Kidney (tissue), 14 donors: ENCODE results near the gene ARMC10. TPM values are rescaled to one million over a fixed set of nuclear protein-coding genes. Genes with fewer than 3 reads are reported as not detected.

ENCODE experiments used
- DNase-seq, 5 donors: peaks; one replicate each; pipeline ENCODE4 v3.0.0-alpha.2; 2013 to 2020
- FAIRE-seq: peaks from 2 replicates; lab custom pipeline; 2012; peaks lifted over from hg19 to GRCh38; lab: Jason Lieb, UNC
- H3K27ac ChIP-seq, 2 donors: one replicate each; pipeline ENCODE4 v1.7.0; 2013; ENCODE audit warnings: low read depth in 2 of 2, low read length in 2 of 2, inconsistent platforms in 1 of 2
- H3K27me3 ChIP-seq: one replicate; pipeline ENCODE4 v1.7.1; 2013; ENCODE audit warnings: low read length, inconsistent platforms; ENCODE audit not compliant: control insufficient read depth, insufficient read depth
- H3K36me3 ChIP-seq, 3 donors: one replicate each; pipeline versions ENCODE4 v1.7.0 to v1.7.1; 2013; ENCODE audit warnings: low read length in 3 of 3, control low read depth in 1 of 3, inconsistent platforms in 1 of 3; ENCODE audit not compliant: insufficient read depth in 3 of 3, control insufficient read depth in 2 of 3
- H3K4me1 ChIP-seq, 3 donors: one replicate each; pipeline versions ENCODE4 v1.7.0 to v1.7.1; 2013; ENCODE audit warnings: low read length in 3 of 3, inconsistent platforms in 1 of 3, low read depth in 1 of 3; ENCODE audit not compliant: control insufficient read depth in 2 of 3, insufficient read depth in 2 of 3
- H3K4me3 ChIP-seq, 3 donors: one replicate each; pipeline versions ENCODE4 v1.7.0 to v1.8.1; 2013; ENCODE audit warnings: low read length in 3 of 3, control low read depth in 1 of 3, inconsistent platforms in 1 of 3
- H3K9ac ChIP-seq, 3 donors: one replicate each; pipeline versions ENCODE4 v1.7.0 to v1.7.1; 2013; ENCODE audit warnings: low read length in 3 of 3, control low read depth in 1 of 3, inconsistent platforms in 1 of 3
- H3K9me3 ChIP-seq, 3 donors: one replicate each; pipeline versions ENCODE4 v1.7.0 to v1.7.1; 2013; ENCODE audit warnings: low read length in 3 of 3, control low read depth in 1 of 3, inconsistent platforms in 1 of 3; ENCODE audit not compliant: control insufficient read depth in 2 of 3, insufficient read depth in 1 of 3
- intact Hi-C: fragments of 100-400 bp; cut with DNase I; formaldehyde crosslinking; loops from one replicate; pipeline ENCODE4 v1.11.1; 2022
- polyA plus RNA-seq: library from polyadenylated mRNA; stranded (reverse); fragments of 350-450 nt; fragmentation: Illumina TruSeq; extraction: RNeasy Lipid Tissue Mini Kit (QIAGEN cat#74804); gene quantifications from one replicate; pipeline ENCODE4 v1.2.3, GENCODE V29; 2014; ENCODE audit warnings: low read depth, low replicate concordance; ENCODE audit not compliant: insufficient read depth
- total RNA-seq: library from RNA; stranded (reverse); fragmentation: NEBNext Ultra II Directional; extraction: Animal tissue kit (Norgen Biotek cat#: 25700); gene quantifications from one replicate; pipeline ENCODE4 v1.2.1, GENCODE V29; 2021
- TF ChIP-seq, protein P1 (sequence below): IDR thresholded peaks from 3 replicates; pipeline ENCODE4 v1.5.1; 2012; ENCODE audit warnings: mild to moderate bottlenecking, moderate library complexity, borderline replicate concordance; ENCODE audit not compliant: insufficient read depth; ENCODE audit errors: extremely low read depth
- donor health status: control.
- donor health status: control.
- donor health status: control.
- donor health status: control.
- donor health status: control.
- donor health status: DM: yes; HTN: yes; CAD: no.
- donor health status: Normal renal cell carcinoma (clear cell type).

ARMC10 gene
- total and polyA plus RNA-seq, 2 donors from 2014 or later: 31.5 to 40.7 TPM

- no peaks in the 10 kb centered on the region for H3K27me3 ChIP-seq
- H3K4me3 ChIP-seq: peak overlapping the region in 2 of 3 donors; percentile 14 to 31
- peak overlapping the region; percentile 27 to 73 for H3K27ac ChIP-seq
- peaks cover 0 to 7% (median 0%) of the 10 kb centered on the region in 3 donors for H3K36me3 ChIP-seq
- FAIRE-seq: no peak
- H3K9ac ChIP-seq: peak overlapping the region in 1 of 3 donors; percentile 73
- no peaks in the 10 kb centered on the region for H3K9me3 ChIP-seq
- TF ChIP-seq, protein P1, sequence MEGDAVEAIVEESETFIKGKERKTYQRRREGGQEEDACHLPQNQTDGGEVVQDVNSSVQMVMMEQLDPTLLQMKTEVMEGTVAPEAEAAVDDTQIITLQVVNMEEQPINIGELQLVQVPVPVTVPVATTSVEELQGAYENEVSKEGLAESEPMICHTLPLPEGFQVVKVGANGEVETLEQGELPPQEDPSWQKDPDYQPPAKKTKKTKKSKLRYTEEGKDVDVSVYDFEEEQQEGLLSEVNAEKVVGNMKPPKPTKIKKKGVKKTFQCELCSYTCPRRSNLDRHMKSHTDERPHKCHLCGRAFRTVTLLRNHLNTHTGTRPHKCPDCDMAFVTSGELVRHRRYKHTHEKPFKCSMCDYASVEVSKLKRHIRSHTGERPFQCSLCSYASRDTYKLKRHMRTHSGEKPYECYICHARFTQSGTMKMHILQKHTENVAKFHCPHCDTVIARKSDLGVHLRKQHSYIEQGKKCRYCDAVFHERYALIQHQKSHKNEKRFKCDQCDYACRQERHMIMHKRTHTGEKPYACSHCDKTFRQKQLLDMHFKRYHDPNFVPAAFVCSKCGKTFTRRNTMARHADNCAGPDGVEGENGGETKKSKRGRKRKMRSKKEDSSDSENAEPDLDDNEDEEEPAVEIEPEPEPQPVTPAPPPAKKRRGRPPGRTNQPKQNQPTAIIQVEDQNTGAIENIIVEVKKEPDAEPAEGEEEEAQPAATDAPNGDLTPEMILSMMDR: no peak
- peak in 2 of 5 donors; percentile 45 to 48 for DNase-seq
- intact Hi-C loops: no loop called here
- H3K4me1 ChIP-seq: peaks cover 0 to 18% (median 13%) of the 10 kb centered on the region in 3 donors
Observed at GRCh38 chr7:103129702-103130549, 55.0 kb downstream of the ARMC10 start.

DNA sequence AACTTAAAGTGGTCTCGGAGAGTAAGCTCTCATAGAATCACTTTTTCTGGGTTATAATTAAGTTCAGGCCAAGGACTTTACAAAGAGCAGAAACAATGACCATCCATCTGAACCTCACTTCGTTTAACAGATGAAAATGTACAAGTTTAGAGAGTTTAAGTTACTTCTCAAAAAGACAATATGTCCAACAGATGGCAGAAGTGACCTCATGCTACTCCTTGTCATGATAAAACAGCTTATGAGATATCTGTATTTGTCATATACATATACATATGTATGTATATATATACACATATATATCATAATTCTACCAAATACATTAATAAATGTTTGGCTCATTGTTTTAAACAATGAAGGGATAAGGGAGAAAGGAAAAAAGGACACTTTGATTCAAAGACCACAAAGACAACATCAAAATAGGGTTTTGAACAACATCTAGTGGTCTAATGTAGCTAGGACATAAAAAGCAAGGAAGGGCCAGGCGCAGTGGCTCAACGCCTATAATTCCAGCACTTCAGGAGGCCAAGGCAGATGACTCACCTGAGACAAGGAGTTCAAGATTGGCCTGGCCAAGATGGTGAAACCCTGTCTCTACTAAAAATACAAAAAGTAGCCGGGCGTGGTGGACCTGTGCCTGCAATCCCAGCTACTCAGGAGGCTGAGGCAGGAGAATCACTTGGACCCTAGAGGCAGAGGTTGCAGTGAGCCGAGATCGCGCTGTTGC, 56.1 kb downstream of the ARMC10 start:
- H3K9me3 ChIP-seq: no peaks in the 10 kb centered on the region
- peaks cover 0 to 7% (median 0%) of the 10 kb centered on the region in 3 donors for H3K36me3 ChIP-seq
- no peak overlapping the region for H3K4me3 ChIP-seq
- TF ChIP-seq, protein P1: no peak
- intact Hi-C loops: no loop called here
- DNase-seq: no peak
- peaks cover 0 to 18% (median 13%) of the 10 kb centered on the region in 3 donors for H3K4me1 ChIP-seq
- no peak for FAIRE-seq
- H3K27me3 ChIP-seq: no peaks in the 10 kb centered on the region
- no peak overlapping the region for H3K27ac ChIP-seq
- no peak overlapping the region for H3K9ac ChIP-seq

DNA sequence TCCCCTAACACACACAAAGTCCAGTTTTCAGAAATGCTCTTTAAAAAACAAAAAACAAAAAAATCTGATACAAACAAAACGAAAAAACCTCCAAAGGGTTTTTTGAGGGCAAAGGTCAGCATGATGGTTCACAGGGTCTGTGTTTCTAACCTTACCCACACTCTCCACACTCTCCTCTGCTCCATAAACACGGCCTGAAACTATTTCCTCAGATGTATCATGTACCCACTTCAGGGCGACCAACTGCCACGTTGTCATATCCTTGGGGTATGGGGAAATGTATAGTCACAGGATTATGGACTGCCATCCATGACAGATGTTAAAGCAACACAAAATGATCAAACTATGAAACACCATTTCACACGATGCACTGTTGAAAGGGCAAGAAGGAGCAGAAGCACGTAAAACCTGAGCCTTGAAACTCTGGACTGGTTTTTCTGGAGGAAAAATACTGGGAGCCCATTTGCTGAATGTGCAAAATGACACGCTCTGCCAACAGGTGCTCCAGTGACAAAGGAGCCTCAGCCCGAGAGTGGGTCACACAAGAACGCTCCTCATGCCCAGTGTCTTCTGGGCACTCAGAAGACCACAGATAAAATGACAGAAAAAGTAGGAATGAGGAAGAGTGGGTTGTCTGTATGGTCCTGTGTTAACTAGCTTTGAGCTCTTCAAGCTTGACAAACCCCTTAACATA, 58.2 kb downstream of the ARMC10 start:
- TF ChIP-seq, protein P1: no peak
- Histone ChIP-seq H3K4me3 (no peak overlapping the region), H3K9ac (no peak overlapping the region), H3K27ac (peak overlapping the region; percentile 26 to 33), H3K36me3 (peaks cover 0 to under 1% (median 0%) of the 10 kb centered on the region in 3 donors), H3K4me1 (peaks cover 0 to 18% (median 13%) of the 10 kb centered on the region in 3 donors), H3K27me3 (no peaks in the 10 kb centered on the region), H3K9me3 (no peaks in the 10 kb centered on the region)
- FAIRE-seq (no peak), DNase-seq (peak in 2 of 5 donors; percentile 39)
- intact Hi-C loops: no loop called here
